K562 (cell line): ENCODE measurements around the gene SUPT20H. TPM values are rescaled to one million over a fixed set of nuclear protein-coding genes. Genes with fewer than 3 reads are reported as not detected.

Experiments used
- REST ChIP-seq, 2 experiments: fragments of 450-650 bp; formaldehyde crosslinking in 1 of 2; IDR thresholded peaks; 2 replicates each; pipeline versions ENCODE4 v1.4.0 to v1.6.1; 2014 to 2020; ENCODE audit warnings: mild to moderate bottlenecking in 2 of 2, borderline replicate concordance in 1 of 2, low read depth in 1 of 2
- ZFP36 ChIP-seq: fragments of 150-350 bp; IDR thresholded peaks from 2 replicates; pipeline ENCODE4 v1.6.1; 2018; ENCODE audit warnings: low read length, low read depth; ENCODE audit not compliant: partially characterized antibody
- polyA plus RNA-seq, 8 experiments: library from polyadenylated mRNA; depleted of rRNA in 4 of 8; stranded (reverse) in 5 of 8; unstranded in 3 of 8; fragments of >200 nt; fragmentation: Nextera tagmentation in 2 of 8; fragmentation: Illumina TruSeq in 1 of 8; extraction: Ambion mirVana in 2 of 8; extraction: Trizol in 1 of 8; gene quantifications; 2 replicates each; pipeline versions ENCODE4 v1.2.1 to v1.2.3, GENCODE V29; 2011 to 2014; ENCODE audit warnings: inconsistent platforms in 1 of 8, missing spikeins in 1 of 8
- total RNA-seq, 7 experiments: library from RNA; depleted of rRNA in 6 of 7; stranded (reverse); fragments of >200 nt in 6 of 7; fragmentation: Illumina TruSeq in 2 of 7; extraction: Trizol in 2 of 7; gene quantifications; 2 replicates each; pipeline versions ENCODE4 v1.2.1 to v1.2.3, GENCODE V29; 2011 to 2021; ENCODE audit warnings: low replicate concordance in 1 of 7

SUPT20H gene
- total and polyA plus RNA-seq, 9 of the 15 experiments (the other 6 are each of a cell fraction or from before 2014, with no cell fraction given) = 11.4 to 71.8 (median 31.7) TPM

DNA sequence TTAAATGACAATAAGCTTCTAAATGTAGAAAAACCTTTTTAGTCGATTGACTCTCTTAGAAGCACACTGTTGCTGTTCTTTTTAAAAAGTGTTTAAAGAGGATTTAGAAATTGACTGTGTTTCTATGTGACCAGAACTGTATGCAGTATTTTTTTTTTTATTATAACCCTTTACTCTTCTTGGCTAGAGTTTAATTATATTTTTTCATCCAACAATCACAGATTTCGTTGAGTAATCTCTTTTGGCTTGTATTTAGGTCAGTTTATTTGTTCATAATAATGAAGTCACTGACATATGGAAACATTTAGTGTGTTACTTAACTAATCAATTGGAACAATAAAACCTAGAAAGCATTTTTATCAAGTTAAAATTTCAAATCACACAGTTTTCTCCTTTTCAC lies 26.1 kb upstream of the SUPT20H start (continued):
- no peak for TF ChIP-seq REST (IDR thresholded peaks at IDR 0.05; ENCODE audit: borderline replicate concordance)
- no peak for TF ChIP-seq REST (CRISPR knock-in tag; IDR thresholded peaks at IDR 0.05; ENCODE audit: low read depth)
- no peak for TF ChIP-seq ZFP36
